Measurements from ENCODE around the gene TSSK2. TPM values are rescaled to one million over a fixed set of nuclear protein-coding genes. Genes with fewer than 3 reads are reported as not detected.
A peak's percentile ranks its signal among the peaks of the same experiment; 100 is the strongest.

TSSK2 gene
- total RNA-seq, 1 experiment from 2014 or later = not detected

GRCh38 chr22:19169002-19169946 is 38.2 kb downstream of the TSSK2 start:
- peaks cover 28% of the 10 kb centered on the region for H3K27me3 ChIP-seq
- H3K36me3 ChIP-seq = peaks cover 10% of the 10 kb centered on the region
- DNase-seq = no peak
- no peaks in the 10 kb centered on the region for H3K9me3 ChIP-seq
- H3K4me3 ChIP-seq = no peak overlapping the region

DNA sequence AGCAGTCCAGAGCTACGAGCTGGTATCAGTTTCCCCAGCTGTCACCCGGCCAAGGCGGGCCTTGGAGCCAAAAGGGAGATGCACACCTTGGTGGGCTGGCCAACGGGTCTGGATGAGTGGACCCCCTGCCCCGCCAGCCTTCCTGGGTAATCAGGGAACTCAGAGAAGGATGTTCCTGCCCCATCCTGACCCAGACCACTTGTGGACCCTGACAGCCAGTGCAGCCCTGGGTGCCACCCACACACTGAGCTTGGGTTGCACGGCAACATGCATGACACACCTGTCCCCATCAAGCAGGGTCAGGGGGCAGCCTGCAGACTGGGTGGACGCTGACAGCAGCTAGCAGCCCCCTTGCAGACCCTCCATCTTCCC is 38.8 kb downstream of the TSSK2 start:
- Histone ChIP-seq H3K27me3 (peaks cover 28% of the 10 kb centered on the region), H3K4me3 (no peak overlapping the region), H3K36me3 (peaks cover 11% of the 10 kb centered on the region), H3K9me3 (no peaks in the 10 kb centered on the region)
- no peak for DNase-seq

- no peak for DNase-seq
These were observed 41.3 kb downstream of the TSSK2 start for GRCh38 chr22:19172213-19173046.

GRCh38 chr22:19173047-19174035 is 42.2 kb downstream of the TSSK2 start:
- H3K36me3 ChIP-seq = peaks cover 28% of the 10 kb centered on the region

More at GRCh38 chr22:19172213-19173046, 41.3 kb downstream of the TSSK2 start:
- Histone ChIP-seq H3K9me3 (no peaks in the 10 kb centered on the region), H3K4me3 (peak overlapping the region; percentile 97), H3K27me3 (peaks cover 18% of the 10 kb centered on the region), H3K36me3 (peaks cover 28% of the 10 kb centered on the region)

GRCh38 chr22:19174106-19175025 is 43.3 kb downstream of the TSSK2 start:
- DNase-seq = peak; percentile 82
- Histone ChIP-seq H3K36me3 (peaks cover 28% of the 10 kb centered on the region), H3K9me3 (no peaks in the 10 kb centered on the region), H3K27me3 (peaks cover 6% of the 10 kb centered on the region), H3K4me3 (no peak overlapping the region)

More at GRCh38 chr22:19173047-19174035, 42.2 kb downstream of the TSSK2 start:
- peaks cover 14% of the 10 kb centered on the region for H3K27me3 ChIP-seq
- DNase-seq = no peak
- peak overlapping the region; percentile 97 for H3K4me3 ChIP-seq
- H3K9me3 ChIP-seq = no peaks in the 10 kb centered on the region

DNA sequence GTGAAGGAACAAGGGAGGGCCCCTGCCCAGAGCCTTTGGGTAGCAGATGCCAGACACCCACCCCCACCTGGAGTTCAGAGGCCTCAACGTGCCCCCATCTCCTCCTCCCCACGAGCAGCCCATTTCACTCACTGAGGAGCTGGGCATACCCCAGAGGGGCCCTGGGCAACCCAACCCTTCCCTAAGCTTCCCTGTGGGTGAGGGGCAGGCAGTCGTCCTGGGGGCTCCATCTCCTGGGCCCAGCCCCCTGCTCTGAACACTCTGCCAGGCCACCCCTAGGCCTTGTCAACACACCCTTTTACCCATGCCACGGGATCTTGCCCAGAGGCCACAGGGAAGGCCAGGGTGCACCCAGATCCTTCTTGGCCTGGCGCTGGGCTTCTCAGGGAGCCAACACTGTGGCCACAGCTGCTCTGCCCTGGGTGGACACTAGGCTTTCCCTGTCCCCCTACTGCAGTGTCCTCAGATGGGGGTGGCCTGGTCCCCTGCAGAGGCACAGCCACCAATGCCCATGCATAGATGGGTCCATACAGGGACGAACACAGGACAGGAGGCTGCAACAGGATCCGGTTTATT is 44.0 kb downstream of the TSSK2 start:
- Histone ChIP-seq H3K4me3 (no peak overlapping the region), H3K9me3 (no peaks in the 10 kb centered on the region), H3K27me3 (no peaks in the 10 kb centered on the region), H3K36me3 (peaks cover 28% of the 10 kb centered on the region)
- DNase-seq = no peak

- Histone ChIP-seq H3K4me3 (no peak overlapping the region), H3K9me3 (no peaks in the 10 kb centered on the region), H3K27me3 (no peaks in the 10 kb centered on the region), H3K36me3 (peaks cover 28% of the 10 kb centered on the region)
- no peak for DNase-seq
These were observed 44.6 kb downstream of the TSSK2 start for GRCh38 chr22:19175602-19176174.

DNA sequence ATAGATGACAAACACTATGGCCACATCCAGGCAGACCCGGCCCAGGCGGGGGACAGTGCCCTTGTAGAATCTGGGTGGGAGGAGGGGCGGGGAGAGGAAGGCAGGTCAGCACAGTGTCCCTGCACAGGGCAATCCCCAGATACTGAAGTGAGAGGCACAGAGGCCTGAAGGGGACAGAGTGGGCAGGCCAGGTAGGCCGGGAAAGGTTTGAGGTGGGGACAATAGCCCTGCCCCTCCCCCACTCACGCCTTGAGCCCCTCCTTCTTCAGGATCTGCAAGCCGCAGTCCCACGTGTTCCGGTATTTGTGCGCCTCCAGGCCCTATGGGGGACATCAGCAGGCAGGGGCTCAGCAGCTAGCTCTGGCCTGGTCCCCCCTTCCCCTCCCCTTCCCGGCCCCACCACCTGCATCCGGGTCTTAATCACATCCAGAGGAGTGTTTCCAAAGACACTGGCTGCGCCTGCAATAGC is 45.1 kb downstream of the TSSK2 start:
- DNase-seq = no peak

GRCh38 chr22:19176732-19177131 is 45.6 kb downstream of the TSSK2 start:
- H3K4me3 ChIP-seq = peak overlapping the region; percentile 83
- H3K27me3 ChIP-seq = no peaks in the 10 kb centered on the region
- DNase-seq = no peak
- peaks cover 26% of the 10 kb centered on the region for H3K36me3 ChIP-seq
- no peaks in the 10 kb centered on the region for H3K9me3 ChIP-seq

More for the DNA sequence above, 45.1 kb downstream of the TSSK2 start:
- Histone ChIP-seq H3K9me3 (no peaks in the 10 kb centered on the region), H3K27me3 (no peaks in the 10 kb centered on the region), H3K4me3 (no peak overlapping the region), H3K36me3 (peaks cover 28% of the 10 kb centered on the region)

DNA sequence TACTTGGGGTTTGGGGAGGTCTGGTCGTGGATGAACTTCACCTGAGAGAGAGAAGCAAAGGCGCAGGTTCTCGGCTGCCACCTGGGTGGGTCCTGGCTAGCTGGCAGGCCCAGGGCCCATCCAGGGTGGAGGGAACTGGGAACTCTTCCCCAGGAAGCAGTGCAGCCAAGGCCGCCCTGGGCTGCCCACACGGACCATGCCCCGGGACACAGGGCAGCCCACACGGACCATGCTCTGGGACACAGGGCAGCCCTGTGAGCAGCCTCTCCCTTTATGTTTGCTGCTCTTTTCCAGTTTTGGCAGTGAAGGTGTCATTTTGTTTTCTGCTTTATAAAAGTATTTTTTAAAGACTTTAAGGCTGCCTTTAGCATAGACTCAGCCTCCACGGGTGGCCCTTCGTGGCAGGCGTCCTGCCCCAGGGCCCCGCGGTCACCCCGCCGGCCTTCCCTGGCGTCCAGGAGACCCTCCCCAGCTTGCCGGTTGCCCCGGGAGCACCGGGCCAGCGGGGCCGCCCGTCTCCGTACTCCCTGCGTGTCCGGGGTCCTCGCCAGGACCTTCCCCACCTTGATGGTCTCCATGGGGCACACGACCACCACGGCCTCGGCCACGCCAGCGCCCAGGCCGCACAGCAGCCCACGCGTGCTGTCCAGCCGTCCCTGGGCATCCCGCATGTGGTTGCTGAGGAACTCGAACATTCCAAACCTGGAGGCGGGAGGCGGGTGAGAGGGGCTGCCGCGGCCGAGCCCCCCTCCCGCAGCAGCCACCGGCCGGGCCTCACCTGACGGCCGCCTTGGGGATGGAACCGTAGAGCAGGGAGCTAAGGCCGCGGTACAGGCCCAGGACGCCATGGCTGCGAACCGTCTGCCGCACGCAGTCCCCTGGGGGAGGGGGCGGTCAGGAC is 46.3 kb downstream of the TSSK2 start:
- DNase-seq = no peak
- Histone ChIP-seq H3K27me3 (no peaks in the 10 kb centered on the region), H3K9me3 (no peaks in the 10 kb centered on the region), H3K36me3 (peaks cover 22% of the 10 kb centered on the region), H3K4me3 (peak overlapping the region; percentile 83)

DNA sequence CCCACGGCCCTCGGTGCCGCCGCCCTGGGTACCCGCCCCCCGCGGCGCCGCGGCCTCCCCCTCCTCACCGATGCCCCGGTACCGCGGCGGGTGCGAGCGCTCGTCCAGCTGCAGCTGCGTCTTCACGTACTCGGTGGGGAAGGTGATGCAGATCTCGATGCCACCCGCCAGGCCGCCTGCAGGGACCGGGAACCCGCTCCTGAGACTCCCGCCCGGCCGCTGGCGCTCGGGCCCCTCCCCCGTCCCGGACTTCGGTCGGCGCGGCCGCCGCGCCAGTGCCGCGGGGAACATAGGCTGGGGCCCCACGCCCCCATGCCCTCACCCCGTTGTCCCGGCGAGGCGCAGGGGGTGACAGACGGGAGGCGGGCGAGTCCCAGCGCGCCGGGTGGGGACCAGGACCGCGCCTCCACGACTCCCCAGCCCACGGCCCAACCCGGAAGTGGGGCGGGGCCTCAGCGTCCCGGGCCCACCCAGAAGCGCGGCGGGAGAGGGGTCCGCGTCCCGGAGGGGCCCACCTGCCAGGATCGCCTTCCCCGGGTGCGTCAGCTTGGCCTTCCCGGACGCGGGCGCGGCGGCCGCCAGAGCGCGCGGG is 47.1 kb downstream of the TSSK2 start:
- DNase-seq = peak; percentile 43

DNA sequence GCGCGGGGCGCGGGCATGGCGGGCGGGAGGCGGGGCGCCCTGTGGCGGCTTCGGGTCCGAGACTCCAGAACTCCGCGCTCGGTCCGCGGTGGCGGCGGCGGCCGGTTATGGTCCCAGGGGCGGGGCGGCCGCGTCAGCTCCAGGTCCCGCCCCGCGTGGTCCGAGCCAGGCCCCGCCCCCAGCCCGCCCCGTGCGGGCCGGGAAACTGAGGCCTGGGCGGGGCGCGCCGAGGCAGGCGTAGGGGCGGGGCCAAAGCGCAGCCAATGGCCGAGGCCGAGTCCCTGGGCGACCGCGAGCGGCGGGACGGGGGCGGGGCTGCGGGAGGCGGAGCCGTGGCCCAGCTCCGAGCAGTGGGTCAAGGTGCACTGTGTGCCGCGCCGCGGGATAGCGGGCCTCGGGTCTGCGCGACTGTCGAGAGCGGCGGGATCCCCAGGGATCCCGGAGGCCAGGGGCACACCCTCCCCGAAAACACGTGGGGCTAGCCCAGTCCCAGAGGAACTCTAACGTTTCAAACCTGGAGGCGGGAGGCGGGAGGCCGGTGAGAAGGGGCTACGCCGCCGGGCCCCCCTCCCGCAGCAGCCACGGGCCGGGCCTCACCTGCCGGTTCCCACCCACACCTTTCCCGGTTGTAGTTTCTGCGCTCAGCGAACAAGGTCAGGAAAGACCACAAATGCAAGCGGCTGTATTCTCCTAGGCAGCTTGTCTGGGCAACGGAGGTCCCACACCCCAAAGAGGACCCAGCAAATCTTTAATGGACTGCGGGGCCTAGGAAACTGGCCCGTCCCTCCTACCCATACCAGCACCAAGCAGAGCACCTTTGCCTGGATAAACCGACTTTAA is 47.8 kb downstream of the TSSK2 start, which contains the start of gene SLC25A1:
TSS of gene SLC25A1 (minus strand) at position 80 of the 840 bp plus-strand sequence. CDS start at position 17, 63 bp downstream.
- Histone ChIP-seq H3K9me3 (no peaks in the 10 kb centered on the region), H3K4me3 (peak within 1 kb of the TSS; percentile 83), H3K27me3 (no peaks in the 10 kb centered on the region), H3K36me3 (peaks cover 18% of the 10 kb centered on the region)
- peak; percentile 85 for DNase-seq

More for the DNA sequence above, 47.1 kb downstream of the TSSK2 start:
- Histone ChIP-seq H3K27me3 (no peaks in the 10 kb centered on the region), H3K36me3 (peaks cover 22% of the 10 kb centered on the region), H3K4me3 (peak overlapping the region; percentile 83), H3K9me3 (no peaks in the 10 kb centered on the region)

Data from MG63 (cell line).